HG03103 (cell line): ENCODE measurements around the gene JAM2.
"Not testable (repeated sequence)": the region's sequence is repeated elsewhere in the genome, so short reads cannot be mapped to it uniquely, and the experiment has no call there.

ENCODE experiments used
- ATAC-seq: cut with Tn5 transposase; IDR thresholded peaks from one replicate; pipeline ENCODE4 v1.9.1; 2021; ENCODE audit warnings: low read depth; ENCODE audit not compliant: unreplicated experiment

The JAM2 gene

GRCh38 chr21:25710550-25710949 lies 71.5 kb downstream of the JAM2 start:
- ATAC-seq: no peak

- ATAC-seq: not testable (repeated sequence)
Measured at GRCh38 chr21:25714066-25714465, 75.0 kb downstream of the JAM2 start.

DNA sequence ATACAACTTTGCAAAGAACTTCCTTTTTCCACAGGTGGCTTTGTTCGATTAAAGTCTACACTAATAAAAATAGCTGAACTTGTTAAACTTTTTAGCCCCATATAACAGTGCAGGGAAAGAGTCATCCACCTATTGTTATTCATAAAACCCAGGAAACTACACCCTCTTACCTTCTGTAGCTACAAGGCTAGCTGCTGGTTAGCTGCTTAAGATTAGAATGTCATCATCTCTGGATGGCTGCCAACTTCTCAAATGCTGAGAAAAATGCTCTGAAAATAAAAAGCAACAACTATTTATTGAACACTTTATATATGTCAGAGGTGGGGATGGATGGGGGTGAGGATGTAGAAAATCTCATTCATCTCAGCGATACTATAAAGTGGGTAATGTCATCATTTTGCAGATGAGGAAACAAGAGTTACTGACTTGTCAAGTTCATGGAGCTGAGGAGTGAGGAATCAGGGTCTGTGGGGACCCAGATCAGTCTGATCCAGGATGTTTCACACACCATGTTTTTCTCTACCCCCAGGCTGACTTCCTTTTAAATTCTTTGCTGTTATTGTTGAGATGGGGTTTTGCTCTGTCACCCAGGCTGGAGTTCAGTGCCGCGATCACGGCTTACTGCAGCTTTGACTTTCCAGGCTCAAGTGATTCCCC lies 78.6 kb downstream of the JAM2 start:
- ATAC-seq: no peak

DNA sequence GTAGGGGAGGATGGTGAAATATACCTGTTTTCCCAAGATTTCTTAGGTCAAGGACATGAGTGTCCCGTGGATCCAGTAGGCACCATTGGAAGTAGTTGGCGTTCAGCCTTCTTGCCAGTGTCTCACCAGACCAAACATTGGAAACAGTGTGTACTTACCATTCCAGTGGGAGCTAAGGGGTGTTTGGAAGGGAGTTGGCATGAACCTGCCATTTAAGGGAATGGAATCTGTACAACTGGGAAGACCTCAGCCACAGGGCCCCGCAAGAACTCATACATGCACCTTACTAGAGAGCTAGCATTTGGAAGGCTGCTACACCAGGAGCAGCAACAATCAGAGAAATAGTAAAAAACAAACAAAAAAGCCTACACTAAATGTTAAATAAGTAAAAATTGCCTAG lies 82.9 kb downstream of the JAM2 start:
- ATAC-seq: no peak

GRCh38 chr21:25722631-25723030 lies 83.6 kb downstream of the JAM2 start:
- ATAC-seq: no peak

GRCh38 chr21:25732091-25732760 lies 93.2 kb downstream of the JAM2 start:
- ATAC-seq: no peak

DNA sequence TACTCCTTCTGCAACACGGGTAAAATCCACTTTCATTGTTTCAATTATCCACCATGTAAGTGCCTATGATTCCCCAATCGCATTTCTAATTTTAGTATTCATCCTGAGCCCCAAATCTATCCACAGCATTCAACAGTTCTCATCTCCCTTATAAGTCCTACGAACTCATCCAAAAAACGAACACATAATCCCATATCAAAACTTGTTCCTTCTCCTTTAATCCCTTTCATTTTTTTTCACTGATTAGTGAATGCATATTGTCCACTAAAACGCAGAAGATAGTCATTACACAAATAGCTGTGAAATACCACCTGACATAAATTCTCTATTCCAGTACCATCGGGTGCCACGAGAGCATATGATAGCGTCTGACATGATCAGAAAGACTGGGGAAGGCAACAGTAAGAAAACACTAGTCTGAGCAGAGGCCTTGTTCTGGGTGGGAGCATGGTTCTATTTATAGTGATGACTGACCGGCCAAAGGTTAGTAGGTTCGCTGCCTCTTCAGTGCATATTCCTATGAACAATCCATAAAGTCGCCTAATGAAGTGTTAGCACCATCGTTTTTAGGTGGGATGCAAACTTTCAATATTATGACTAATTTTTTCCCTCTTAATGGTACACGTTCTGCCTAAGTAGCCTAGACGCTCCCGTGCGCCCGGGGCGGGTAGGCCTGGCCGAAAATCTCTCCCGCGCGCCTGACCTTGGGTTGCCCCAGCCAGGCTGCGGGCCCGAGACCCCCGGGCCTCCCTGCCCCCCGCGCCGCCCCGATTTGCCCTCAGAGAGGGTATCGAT lies 95.0 kb downstream of the JAM2 start:
- ATAC-seq: no peak

GRCh38 chr21:25734654-25734903 lies 95.5 kb downstream of the JAM2 start:
- ATAC-seq: no peak

- ATAC-seq: peak; percentile 84
Measured at GRCh38 chr21:25734904-25735645, 96.0 kb downstream of the JAM2 start, which contains the start of the genes ATP5PF and GABPA. TSS of gene ATP5PF (minus strand) at chr21:25734904. CDS start at chr21:25729794, 5,110 bp downstream. TSS of gene GABPA (plus strand) at chr21:25734972. CDS start at chr21:25741599, 6,627 bp downstream.

GRCh38 chr21:25735646-25736597 lies 96.9 kb downstream of the JAM2 start:
- ATAC-seq: peak; percentile 26

DNA sequence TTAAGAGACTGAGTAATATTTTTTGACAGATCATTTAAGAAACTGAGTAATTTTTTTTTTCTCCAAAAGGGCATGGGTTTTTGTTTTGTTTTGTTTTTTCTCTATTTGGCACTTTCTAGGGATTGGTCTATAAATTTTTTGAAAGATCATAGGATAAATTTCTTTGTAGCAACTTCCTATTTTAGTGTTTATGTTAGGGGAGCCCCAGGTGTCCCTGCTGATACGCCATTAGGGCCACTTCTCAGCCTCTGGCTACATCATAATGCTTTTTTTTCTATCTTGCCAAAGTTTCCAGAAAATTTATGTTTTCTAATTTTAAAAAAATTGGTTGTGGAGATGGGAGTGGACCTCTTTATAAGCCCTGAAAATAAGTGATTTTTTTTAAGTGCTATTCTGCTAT lies 98.4 kb downstream of the JAM2 start:
- no peak for ATAC-seq

DNA sequence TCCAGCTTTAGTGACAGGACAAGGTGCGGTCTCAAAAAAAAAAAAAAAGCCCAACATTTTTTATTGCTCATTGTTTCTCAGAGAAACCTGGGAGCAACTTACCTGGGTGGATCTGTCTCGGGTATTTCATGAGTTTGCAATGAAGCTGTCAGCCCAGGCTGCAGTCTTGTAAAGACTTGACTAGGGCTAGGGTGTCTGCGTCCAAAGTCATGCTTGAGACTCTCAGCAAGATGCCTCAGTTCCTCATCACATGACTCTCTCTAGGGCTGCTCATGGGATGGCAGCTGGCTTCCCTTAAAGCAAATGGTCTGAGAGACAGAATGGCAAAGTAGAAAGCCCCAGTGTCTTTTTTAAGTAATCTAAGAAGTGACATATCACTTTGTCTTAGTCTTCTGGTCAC lies 103.8 kb downstream of the JAM2 start:
- no peak for ATAC-seq

GRCh38 chr21:25744854-25745253 lies 105.8 kb downstream of the JAM2 start:
- ATAC-seq: no peak

- no peak for ATAC-seq
Measured at GRCh38 chr21:25750085-25750484, 111.0 kb downstream of the JAM2 start.

DNA sequence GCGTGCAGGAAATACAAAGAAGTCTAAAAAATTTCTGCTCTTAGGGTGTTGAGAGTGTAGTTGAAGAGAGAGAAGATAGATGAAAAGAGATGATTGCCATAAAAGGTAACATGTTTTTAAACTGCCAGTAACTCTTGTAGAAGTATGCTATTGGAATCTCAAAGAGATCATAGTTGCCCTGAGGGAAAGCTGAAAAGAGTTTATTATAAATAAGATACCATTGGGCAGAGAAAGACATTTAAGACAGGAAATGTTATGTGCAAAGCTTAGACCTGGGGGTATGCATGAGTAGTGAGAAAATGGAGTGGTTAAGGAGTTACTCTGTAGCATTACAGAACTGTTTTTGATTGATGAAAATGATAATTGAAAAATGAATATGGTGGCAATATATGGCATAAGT lies 113.4 kb downstream of the JAM2 start:
- no peak for ATAC-seq

DNA sequence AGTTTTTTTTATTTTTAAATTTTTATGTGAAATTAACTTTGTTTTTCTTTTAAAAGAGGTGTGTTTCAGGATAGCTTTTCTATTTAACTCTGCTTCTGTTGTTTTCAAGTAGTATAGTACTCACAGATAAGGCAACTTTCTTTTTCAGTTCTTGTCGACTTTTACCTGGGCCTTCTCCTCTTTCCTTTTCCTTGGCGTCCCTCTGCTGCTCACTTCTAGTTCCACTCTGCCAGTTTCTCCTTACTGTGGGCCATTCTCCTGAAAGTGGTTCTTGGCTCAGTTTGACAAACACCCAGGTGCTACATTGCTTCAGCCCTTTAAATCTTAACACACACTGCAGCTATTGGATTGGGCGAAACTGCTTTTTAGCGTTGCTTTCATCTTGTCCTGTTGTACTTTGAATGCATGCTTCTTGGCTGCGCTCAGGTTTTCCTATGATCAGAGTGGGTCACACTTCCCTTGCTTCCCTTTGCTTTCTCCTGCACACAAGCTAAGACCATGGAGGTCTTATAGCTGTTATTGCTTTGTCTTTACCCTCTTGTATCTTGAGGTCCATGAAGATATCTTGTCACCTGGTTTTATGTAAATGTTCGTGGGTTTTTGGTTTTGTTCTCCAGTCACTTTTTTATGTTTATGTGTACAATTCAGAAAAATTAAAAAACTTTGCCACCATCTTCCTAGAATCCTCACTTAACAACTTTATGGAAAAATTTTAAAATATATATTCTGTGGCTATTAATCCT lies 117.3 kb downstream of the JAM2 start:
- no peak for ATAC-seq

GRCh38 chr21:25757531-25757930 lies 118.5 kb downstream of the JAM2 start:
- ATAC-seq: no peak

DNA sequence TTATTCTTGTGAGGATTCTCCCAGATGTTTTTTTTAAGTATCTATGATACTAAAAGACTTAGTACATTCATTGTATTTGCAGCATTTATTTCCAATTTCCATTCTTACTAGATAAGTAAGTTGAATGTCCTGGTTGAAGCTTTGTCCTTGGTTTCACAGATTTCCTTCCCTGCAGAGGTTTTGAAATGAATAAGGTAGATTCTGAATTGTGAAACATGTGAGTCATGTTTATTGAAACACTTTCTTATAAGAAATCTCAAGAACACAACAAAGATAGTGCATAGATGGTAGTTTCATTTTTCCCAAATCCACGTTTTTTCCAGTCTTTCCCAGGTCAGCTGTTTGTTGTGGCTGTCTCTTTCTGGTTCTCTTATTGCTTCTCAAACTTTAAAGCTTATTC lies 120.5 kb downstream of the JAM2 start:
- no peak for ATAC-seq

- no peak for ATAC-seq
Measured at GRCh38 chr21:25760061-25760460, 121.0 kb downstream of the JAM2 start.
